ENCODE results near the gene ARSK.
A peak's percentile ranks its signal among the peaks of the same experiment; 100 is the strongest.

Gene ARSK, protein sequence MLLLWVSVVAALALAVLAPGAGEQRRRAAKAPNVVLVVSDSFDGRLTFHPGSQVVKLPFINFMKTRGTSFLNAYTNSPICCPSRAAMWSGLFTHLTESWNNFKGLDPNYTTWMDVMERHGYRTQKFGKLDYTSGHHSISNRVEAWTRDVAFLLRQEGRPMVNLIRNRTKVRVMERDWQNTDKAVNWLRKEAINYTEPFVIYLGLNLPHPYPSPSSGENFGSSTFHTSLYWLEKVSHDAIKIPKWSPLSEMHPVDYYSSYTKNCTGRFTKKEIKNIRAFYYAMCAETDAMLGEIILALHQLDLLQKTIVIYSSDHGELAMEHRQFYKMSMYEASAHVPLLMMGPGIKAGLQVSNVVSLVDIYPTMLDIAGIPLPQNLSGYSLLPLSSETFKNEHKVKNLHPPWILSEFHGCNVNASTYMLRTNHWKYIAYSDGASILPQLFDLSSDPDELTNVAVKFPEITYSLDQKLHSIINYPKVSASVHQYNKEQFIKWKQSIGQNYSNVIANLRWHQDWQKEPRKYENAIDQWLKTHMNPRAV

DNA sequence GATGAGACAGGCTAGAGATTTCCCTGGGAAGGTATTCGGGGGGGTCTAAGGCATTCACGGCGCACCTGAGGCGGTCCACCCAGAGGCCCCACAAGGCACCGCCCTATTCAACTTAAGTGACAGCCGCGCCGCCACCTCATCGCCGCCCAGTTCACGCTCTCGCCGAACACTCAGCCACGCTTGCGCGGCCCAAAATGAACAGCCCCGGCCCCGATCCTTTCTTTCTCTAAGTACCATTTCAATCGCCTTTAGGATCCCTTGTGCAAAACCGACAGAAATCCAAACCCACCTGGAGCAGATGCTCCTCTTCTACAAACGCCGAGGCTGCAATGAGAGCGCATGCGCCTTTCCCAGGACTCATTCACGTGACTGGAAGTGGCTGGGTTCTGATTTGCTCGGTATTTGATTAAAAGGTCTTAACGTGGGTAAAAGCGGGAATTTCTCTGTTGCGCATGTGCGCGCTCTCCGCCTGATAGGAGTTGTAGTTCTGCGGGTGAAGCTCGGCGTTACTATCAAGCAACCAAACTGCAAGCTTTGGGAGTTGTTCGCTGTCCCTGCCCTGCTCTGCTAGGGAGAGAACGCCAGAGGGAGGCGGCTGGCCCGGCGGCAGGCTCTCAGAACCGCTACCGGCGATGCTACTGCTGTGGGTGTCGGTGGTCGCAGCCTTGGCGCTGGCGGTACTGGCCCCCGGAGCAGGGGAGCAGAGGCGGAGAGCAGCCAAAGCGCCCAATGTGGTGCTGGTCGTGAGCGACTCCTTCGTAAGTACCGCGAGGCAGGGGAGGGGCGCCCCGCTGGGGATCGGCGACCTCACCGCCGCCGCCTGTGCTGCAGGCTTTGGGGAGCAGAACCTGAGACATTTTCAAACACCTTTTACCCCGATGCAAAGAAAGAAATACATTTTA lies at the start of gene ARSK, which contains the start of gene SKIC3:
Gene ARSK (plus strand): TSS at position 455 of the 902 bp plus-strand sequence. CDS start 178 bp downstream, at position 633.
Gene SKIC3 (minus strand): TSS at position 331 of the 902 bp plus-strand sequence. CDS start 7,827 bp downstream, outside the sequence.
- H3K27me3 Mint-ChIP-seq = peaks cover 2% of the 10 kb centered on the region
- H3K27ac Mint-ChIP-seq = peak within 1 kb of the TSS; percentile 97
- peaks cover 33% of the 10 kb centered on the region for H3K4me1 Mint-ChIP-seq
- H3K9me3 Mint-ChIP-seq = no peaks in the 10 kb centered on the region
- DNase-seq = peak; percentile 86
- peaks cover 12% of the 10 kb centered on the region for H3K36me3 Mint-ChIP-seq (ENCODE audit: low read depth)
- ATAC-seq = peak; percentile 92
- H3K4me3 Mint-ChIP-seq = peak within 1 kb of the TSS; percentile 94

DNA sequence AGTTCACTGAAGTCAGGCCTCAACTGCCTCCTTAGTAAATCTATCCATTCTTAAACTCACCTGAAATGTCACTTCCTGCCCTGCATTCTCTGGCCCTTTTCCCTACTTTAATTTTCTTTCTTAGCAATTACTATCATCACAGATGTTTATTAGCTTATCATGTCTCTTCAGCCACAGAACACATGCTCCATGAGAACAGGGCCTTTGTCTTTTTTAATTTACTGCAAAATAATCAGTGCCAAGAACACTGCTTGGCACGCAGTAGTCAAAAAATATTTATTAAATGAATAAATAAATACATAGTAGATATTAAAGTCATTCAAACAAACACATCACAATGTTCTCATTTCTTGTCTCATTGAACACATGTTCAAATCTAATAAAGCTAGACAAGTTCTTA lies 46.4 kb upstream of the ARSK start:
- H3K27me3 Mint-ChIP-seq = no peaks in the 10 kb centered on the region
- H3K4me3 Mint-ChIP-seq = no peak overlapping the region
- H3K36me3 Mint-ChIP-seq (ENCODE audit: low read depth) = peaks cover 41% of the 10 kb centered on the region
- no peaks in the 10 kb centered on the region for H3K9me3 Mint-ChIP-seq
- DNase-seq (no peak), ATAC-seq (no peak)
- no peak overlapping the region for H3K27ac Mint-ChIP-seq
- no peaks in the 10 kb centered on the region for H3K4me1 Mint-ChIP-seq

GRCh38 chr5:95511606-95512005 lies 43.3 kb upstream of the ARSK start:
- DNase-seq = no peak
- no peaks in the 10 kb centered on the region for H3K27me3 Mint-ChIP-seq
- no peak for ATAC-seq
- no peak overlapping the region for H3K4me3 Mint-ChIP-seq
- no peak overlapping the region for H3K27ac Mint-ChIP-seq
- H3K9me3 Mint-ChIP-seq = no peaks in the 10 kb centered on the region
- H3K4me1 Mint-ChIP-seq = no peaks in the 10 kb centered on the region
- peaks cover 41% of the 10 kb centered on the region for H3K36me3 Mint-ChIP-seq (ENCODE audit: low read depth)

- Mint-ChIP-seq H3K27ac (no peak overlapping the region), H3K4me1 (no peaks in the 10 kb centered on the region), H3K36me3 (ENCODE audit: low read depth) (peaks cover 40% of the 10 kb centered on the region), H3K9me3 (no peaks in the 10 kb centered on the region), H3K4me3 (no peak overlapping the region), H3K27me3 (no peaks in the 10 kb centered on the region)
- ATAC-seq (no peak), DNase-seq (no peak)
These were observed 36.5 kb upstream of the ARSK start for GRCh38 chr5:95518417-95518816.

- Mint-ChIP-seq H3K36me3 (ENCODE audit: low read depth) (peaks cover 43% of the 10 kb centered on the region), H3K4me3 (no peak overlapping the region), H3K9me3 (no peaks in the 10 kb centered on the region), H3K27ac (no peak overlapping the region), H3K4me1 (no peaks in the 10 kb centered on the region), H3K27me3 (no peaks in the 10 kb centered on the region)
- no peak for ATAC-seq
- no peak for DNase-seq
These were observed 35.8 kb upstream of the ARSK start for GRCh38 chr5:95519151-95519550.

DNA sequence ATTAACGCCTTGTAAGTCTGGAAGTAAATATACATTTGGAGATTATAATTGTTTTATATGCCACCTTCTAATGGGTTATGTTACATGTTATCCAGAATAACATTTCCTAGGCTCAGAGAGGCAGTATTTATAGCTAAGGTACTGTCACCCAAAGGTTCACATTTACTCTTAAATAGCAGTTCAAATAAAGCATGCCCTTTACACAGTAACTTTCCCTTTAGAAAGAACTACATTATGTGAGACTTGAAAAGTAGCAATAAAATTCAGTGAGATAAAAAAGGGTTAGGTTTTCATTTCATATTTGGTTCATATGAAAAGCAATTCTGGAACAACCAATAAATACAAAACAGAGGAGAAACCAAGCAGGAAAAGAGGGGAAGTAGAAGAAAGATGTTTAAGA lies 35.2 kb upstream of the ARSK start:
- H3K9me3 Mint-ChIP-seq = no peaks in the 10 kb centered on the region
- H3K4me1 Mint-ChIP-seq = no peaks in the 10 kb centered on the region
- DNase-seq = no peak
- ATAC-seq = no peak
- peaks cover 43% of the 10 kb centered on the region for H3K36me3 Mint-ChIP-seq (ENCODE audit: low read depth)
- no peak overlapping the region for H3K4me3 Mint-ChIP-seq
- H3K27me3 Mint-ChIP-seq = no peaks in the 10 kb centered on the region
- no peak overlapping the region for H3K27ac Mint-ChIP-seq

DNA sequence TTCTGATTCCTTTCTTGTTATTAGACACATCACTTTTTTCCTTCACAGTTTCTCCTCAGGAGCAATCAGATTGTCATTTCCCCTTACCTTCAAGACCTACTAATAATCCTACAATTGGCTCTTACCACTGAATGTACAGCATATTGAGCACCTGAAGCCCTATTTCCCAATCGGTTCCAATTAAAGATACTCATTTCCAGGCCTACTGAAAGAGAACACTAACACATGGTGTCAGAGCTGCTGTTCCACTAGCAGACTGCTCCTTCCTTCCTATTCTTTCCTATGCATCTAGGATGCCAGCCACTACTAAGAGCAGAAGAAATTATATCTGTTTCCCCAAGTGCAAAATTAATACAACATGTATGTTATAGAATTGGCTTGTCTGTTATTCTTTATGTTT lies 34.7 kb upstream of the ARSK start:
- Mint-ChIP-seq H3K27me3 (no peaks in the 10 kb centered on the region), H3K36me3 (ENCODE audit: low read depth) (peaks cover 47% of the 10 kb centered on the region), H3K9me3 (no peaks in the 10 kb centered on the region), H3K4me3 (no peak overlapping the region), H3K27ac (no peak overlapping the region), H3K4me1 (no peaks in the 10 kb centered on the region)
- no peak for DNase-seq
- ATAC-seq = no peak

DNA sequence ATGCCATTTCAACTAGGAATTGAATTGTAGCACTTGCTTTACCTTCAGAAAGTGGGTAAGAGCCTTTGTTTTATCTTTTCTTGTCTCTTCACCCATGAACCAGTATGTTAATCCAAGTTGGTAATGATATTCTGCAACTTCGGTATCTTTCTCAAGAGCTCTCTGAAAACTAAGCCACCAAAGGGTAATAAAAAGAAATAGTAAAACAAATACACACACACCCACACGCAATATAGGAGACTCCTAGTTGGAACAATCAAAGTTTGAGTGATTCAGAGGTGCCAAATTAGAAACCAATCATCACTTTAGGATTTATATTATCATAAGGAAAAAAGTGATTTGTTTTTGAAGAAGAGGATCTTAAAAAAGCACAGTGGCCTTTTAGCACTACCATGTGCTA lies 30.5 kb upstream of the ARSK start:
- Mint-ChIP-seq H3K4me1 (no peaks in the 10 kb centered on the region), H3K4me3 (no peak overlapping the region), H3K27ac (no peak overlapping the region), H3K36me3 (ENCODE audit: low read depth) (peaks cover 46% of the 10 kb centered on the region), H3K27me3 (no peaks in the 10 kb centered on the region), H3K9me3 (no peaks in the 10 kb centered on the region)
- no peak for DNase-seq
- no peak for ATAC-seq

DNA sequence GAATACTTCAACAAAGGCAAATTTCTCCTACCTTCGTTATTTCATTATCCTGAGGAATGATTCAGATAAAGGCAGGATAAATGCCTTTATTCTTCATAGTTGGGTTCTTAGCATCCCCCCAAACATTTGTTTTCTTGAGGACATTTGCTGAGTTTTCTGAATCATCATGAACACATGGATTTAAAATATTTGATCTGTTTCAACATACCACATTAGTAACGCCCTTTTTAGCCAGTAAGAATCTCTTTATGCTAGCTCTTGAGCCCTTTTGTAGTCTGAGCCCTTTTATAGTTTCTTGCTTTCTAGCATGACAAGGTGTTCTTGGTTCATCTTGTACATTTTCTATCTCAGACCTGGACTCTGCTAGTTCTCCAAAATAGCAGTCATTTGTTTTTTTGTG lies 28.0 kb upstream of the ARSK start:
- H3K27me3 Mint-ChIP-seq = no peaks in the 10 kb centered on the region
- no peaks in the 10 kb centered on the region for H3K4me1 Mint-ChIP-seq
- H3K27ac Mint-ChIP-seq = no peak overlapping the region
- DNase-seq = no peak
- H3K9me3 Mint-ChIP-seq = no peaks in the 10 kb centered on the region
- H3K4me3 Mint-ChIP-seq = no peak overlapping the region
- H3K36me3 Mint-ChIP-seq (ENCODE audit: low read depth) = peaks cover 39% of the 10 kb centered on the region
- no peak for ATAC-seq

GRCh38 chr5:95528565-95528964 lies 26.3 kb upstream of the ARSK start:
- H3K4me1 Mint-ChIP-seq = no peaks in the 10 kb centered on the region
- ATAC-seq = no peak
- peaks cover 44% of the 10 kb centered on the region for H3K36me3 Mint-ChIP-seq (ENCODE audit: low read depth)

GRCh38 chr5:95530416-95530815 lies 24.5 kb upstream of the ARSK start:
- H3K4me3 Mint-ChIP-seq = no peak overlapping the region

More at GRCh38 chr5:95528565-95528964, 26.3 kb upstream of the ARSK start:
- Mint-ChIP-seq H3K4me3 (no peak overlapping the region), H3K9me3 (no peaks in the 10 kb centered on the region), H3K27me3 (no peaks in the 10 kb centered on the region), H3K27ac (no peak overlapping the region)
- no peak for DNase-seq

DNA sequence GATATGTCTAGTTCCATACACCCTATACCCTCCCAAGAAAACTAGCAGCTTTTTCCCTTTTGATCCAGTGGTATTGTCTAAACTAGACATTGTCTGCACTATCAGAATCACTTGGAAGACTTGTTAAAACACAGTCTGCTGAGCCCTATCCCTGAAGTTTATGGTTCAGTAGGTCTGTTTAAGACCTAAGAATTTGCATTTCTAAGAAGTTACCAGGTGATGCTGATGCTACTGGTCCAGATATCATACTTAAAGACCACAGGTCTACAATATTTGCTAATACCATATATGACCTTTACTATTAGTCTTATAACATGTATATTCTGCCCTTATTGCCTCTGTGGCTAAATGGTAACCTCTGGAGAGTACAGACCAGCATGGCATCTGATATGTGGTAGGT lies 23.4 kb upstream of the ARSK start:
- Mint-ChIP-seq H3K4me1 (no peaks in the 10 kb centered on the region), H3K4me3 (no peak overlapping the region), H3K27me3 (no peaks in the 10 kb centered on the region), H3K36me3 (ENCODE audit: low read depth) (peaks cover 49% of the 10 kb centered on the region), H3K9me3 (no peaks in the 10 kb centered on the region), H3K27ac (no peak overlapping the region)
- ATAC-seq = no peak
- DNase-seq = no peak

More at GRCh38 chr5:95530416-95530815, 24.5 kb upstream of the ARSK start:
- Mint-ChIP-seq H3K9me3 (no peaks in the 10 kb centered on the region), H3K36me3 (ENCODE audit: low read depth) (peaks cover 45% of the 10 kb centered on the region), H3K27ac (no peak overlapping the region), H3K27me3 (no peaks in the 10 kb centered on the region), H3K4me1 (no peaks in the 10 kb centered on the region)
- DNase-seq (no peak), ATAC-seq (no peak)

DNA sequence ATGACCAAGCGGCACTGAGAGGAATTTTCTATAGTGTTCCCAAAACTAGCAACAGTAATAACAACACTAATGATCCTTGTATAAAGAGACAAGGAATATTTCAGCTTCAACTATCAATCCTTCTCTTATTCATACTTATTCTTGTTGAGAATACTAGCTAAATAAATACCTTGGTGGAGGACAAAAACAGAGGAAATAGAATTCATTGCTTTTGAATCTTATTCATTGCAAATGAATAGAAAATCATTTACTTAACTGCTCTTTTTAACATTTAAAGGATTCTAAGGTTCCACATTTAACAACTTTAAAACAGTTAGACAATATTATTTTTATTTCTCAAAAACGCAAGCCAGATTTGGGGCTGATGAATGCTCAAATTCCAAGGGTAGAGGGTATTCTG lies 22.5 kb upstream of the ARSK start:
- Mint-ChIP-seq H3K9me3 (no peaks in the 10 kb centered on the region), H3K4me3 (no peak overlapping the region), H3K27ac (no peak overlapping the region), H3K27me3 (no peaks in the 10 kb centered on the region), H3K36me3 (ENCODE audit: low read depth) (peaks cover 50% of the 10 kb centered on the region), H3K4me1 (no peaks in the 10 kb centered on the region)
- ATAC-seq (no peak), DNase-seq (no peak)

DNA sequence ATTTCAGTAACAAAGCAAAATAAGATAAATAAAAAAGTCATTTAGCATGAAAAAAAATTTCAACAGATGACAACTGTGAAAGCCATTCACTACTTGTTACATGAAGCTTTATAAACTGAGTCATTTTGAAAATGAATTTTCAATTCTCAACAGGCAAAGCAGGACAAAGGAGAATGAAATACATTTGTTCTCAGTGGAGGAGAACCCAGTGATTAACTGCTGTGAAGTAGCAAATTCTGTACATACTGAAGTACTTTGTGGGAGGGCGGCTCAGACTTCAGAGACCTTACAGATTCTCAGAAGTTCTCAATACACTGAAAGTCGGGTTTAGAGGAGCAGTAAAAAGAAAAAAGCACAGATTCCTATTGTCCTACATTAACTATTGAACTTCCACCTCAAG lies 21.8 kb upstream of the ARSK start:
- H3K36me3 Mint-ChIP-seq (ENCODE audit: low read depth) = peaks cover 45% of the 10 kb centered on the region
- no peaks in the 10 kb centered on the region for H3K27me3 Mint-ChIP-seq
- DNase-seq (no peak), ATAC-seq (no peak)
- H3K4me3 Mint-ChIP-seq = no peak overlapping the region
- no peaks in the 10 kb centered on the region for H3K9me3 Mint-ChIP-seq
- H3K4me1 Mint-ChIP-seq = no peaks in the 10 kb centered on the region
- H3K27ac Mint-ChIP-seq = no peak overlapping the region

Measured in activated naive CD8-positive, alpha-beta T cell treated with anti-CD3 and anti-CD28 coated beads, Interleukin-2, amount 50 U/mL, for 24 hours (primary cell).